GM13977 (cell line): ENCODE results near the gene CMKLR1.

Source experiments
- DNase-seq: peaks from one replicate; pipeline ENCODE4 v3.0.0; 2012; ENCODE audit warnings: low spot score
- CTCF ChIP-seq: IDR thresholded peaks from 2 replicates; pipeline ENCODE4 v1.5.1; 2012; ENCODE audit warnings: mild to moderate bottlenecking, control low read depth; ENCODE audit not compliant: insufficient read depth; ENCODE audit errors: extremely low read depth, missing control alignments
- in situ Hi-C: fragments of 300-500 bp; cut with MboI; formaldehyde crosslinking; loops from one replicate; pipeline ENCODE4 v1.12.0; 2022; ENCODE audit warnings: low sequenced_read_pairs, low pct_unique_long_range_greater_than_20kb, mixed read lengths, inconsistent platforms; ENCODE audit not compliant: unreplicated experiment

Gene CMKLR1

GRCh38 chr12:108254517-108255251 lies 84.4 kb downstream of the CMKLR1 start:
- no peak for DNase-seq
- in situ Hi-C loops: no loop called here
- no peak for TF ChIP-seq CTCF

DNA sequence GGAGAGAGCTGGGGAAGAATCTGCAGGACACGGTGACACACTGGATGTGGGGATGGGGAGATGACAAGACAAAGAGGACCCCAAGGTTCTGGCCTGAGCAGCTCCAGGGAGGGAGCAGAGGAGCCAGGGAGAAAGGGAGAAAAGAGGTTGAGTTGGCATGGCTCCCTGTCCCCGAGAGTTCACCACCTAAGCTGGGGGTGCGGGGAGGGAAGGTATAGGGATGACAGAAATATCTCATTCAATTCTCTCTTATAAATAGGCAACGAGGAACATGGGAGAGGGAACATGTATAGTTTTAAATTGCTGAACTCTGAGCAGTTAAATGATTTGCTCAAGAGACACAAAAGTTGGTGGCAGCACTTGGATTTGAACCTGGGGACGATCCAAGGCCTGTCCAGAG lies 85.1 kb downstream of the CMKLR1 start:
- in situ Hi-C loops: no loop called here

GRCh38 chr12:108253540-108253939 lies 85.6 kb downstream of the CMKLR1 start:
- no peak for TF ChIP-seq CTCF
- in situ Hi-C loops: no loop called here

More for the DNA sequence above, 85.1 kb downstream of the CMKLR1 start:
- DNase-seq: no peak
- TF ChIP-seq CTCF: no peak

GRCh38 chr12:108252523-108252922 lies 86.6 kb downstream of the CMKLR1 start:
- in situ Hi-C loops: no loop called here
- TF ChIP-seq CTCF: no peak
- no peak for DNase-seq

More at GRCh38 chr12:108253540-108253939, 85.6 kb downstream of the CMKLR1 start:
- DNase-seq: no peak

GRCh38 chr12:108248011-108248410 lies 91.1 kb downstream of the CMKLR1 start:
- no peak for DNase-seq
- TF ChIP-seq CTCF: no peak
- in situ Hi-C loops: no loop called here

GRCh38 chr12:108247130-108247529 lies 92.0 kb downstream of the CMKLR1 start:
- no peak for DNase-seq
- no peak for TF ChIP-seq CTCF
- in situ Hi-C loops: no loop called here
